ENCODE data around the gene C11orf68.

DNA sequence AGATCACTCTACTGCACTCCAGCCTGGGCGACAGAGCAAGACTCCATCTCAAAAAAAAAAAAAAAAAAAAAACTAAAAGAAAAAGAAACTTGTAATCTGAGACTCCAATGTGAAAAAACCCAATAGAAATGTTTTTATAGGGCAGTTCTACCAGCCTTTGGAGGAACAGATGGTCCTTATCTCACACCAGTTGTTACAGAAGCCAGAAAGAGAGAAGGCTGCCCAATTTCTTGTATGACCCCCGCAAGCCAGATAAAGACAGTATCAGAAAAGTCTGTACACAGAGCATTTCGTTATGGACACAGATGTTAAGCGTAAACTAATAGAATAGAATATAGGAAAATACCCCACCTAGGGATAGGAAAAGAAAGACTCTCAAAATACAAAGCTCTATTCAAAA is 15.2 kb upstream of the C11orf68 start:
- no peak for TF ChIP-seq SIN3A (IDR thresholded peaks at IDR 0.05; ENCODE audit: borderline replicate concordance, insufficient read depth, low read length)
- no peak for TF ChIP-seq TAF1 (IDR thresholded peaks at IDR 0.05; ENCODE audit: borderline replicate concordance, insufficient read depth, low read length)
- no peak for TF ChIP-seq REST (IDR thresholded peaks at IDR 0.05; ENCODE audit: insufficient read depth in 1 of 2, low read depth in 2 of 2, low read length in 2 of 2)
- no peak for TF ChIP-seq POLR2AphosphoS5 (IDR thresholded peaks at IDR 0.05; ENCODE audit: low read depth, low read length)
- no peak for TF ChIP-seq FOXP2 (optimal IDR thresholded peaks at IDR 0.05; ENCODE audit: borderline replicate concordance, extremely low read depth, extremely low read length, insufficient read depth)

All from PFSK-1 (cell line).